ENCODE results near the gene HABP2. TPM values are rescaled to one million over a fixed set of nuclear protein-coding genes. Genes with fewer than 3 reads are reported as not detected.

Gene HABP2
- total and polyA plus RNA-seq, 2 experiments from 2014 or later: not detected

DNA sequence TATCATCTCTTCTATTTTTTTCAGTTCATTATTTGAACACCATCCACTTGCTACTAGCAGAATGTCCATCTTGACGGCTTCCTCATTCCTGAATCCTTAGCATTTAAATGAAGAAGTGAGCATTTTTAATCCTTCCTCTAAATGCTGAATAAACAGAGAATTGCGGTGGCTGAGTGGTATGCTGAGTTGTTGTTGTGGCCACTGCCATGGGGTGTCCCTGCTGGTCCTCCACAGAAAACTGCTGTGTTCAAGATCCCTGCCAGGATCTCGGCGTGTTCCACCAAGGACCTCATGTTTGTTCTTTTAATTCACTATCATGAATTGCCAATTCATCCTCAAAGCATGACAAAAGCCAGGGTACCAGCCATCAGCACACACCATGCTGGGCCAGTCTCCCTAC is 48.9 kb upstream of the HABP2 start:
- no peaks in the 10 kb centered on the region for H3K36me3 ChIP-seq (ENCODE audit: insufficient read depth)
- ATAC-seq (no peak), DNase-seq (ENCODE audit: low spot score) (no peak)
- H3K27me3 Mint-ChIP-seq (ENCODE audit: insufficient read depth, low read depth, poor library complexity): no peaks in the 10 kb centered on the region
- no peak overlapping the region for H3K27ac Mint-ChIP-seq
- 0 out of 2 replicates have a peak, but pooled peaks cover 13% of the 10 kb centered on the region for H3K9me2 ChIP-seq (ENCODE audit: insufficient read depth)
- H3F3A ChIP-seq (replicated peaks; ENCODE audit: low read depth): no peaks in the 10 kb centered on the region
- H3K27me3 ChIP-seq (ENCODE audit: insufficient read depth): no peaks in the 10 kb centered on the region
- H2AFZ ChIP-seq: no peak overlapping the region
- H4K20me1 ChIP-seq (replicated peaks; ENCODE audit: insufficient read depth): no peaks in the 10 kb centered on the region
- no peaks in the 10 kb centered on the region for H3K36me3 Mint-ChIP-seq (ENCODE audit: low read depth)
- no peak overlapping the region for H3K4me2 ChIP-seq
- H3K9me3 Mint-ChIP-seq: no peaks in the 10 kb centered on the region; the same call in 2 of the 3 replicates
- no peaks in the 10 kb centered on the region for H3K4me1 Mint-ChIP-seq
- H3K4me1 ChIP-seq (ENCODE audit: insufficient read depth): no peaks in the 10 kb centered on the region
- no peaks in the 10 kb centered on the region for H3K79me2 ChIP-seq (replicated peaks; ENCODE audit: insufficient read depth)
- TF ChIP-seq, protein P1, sequence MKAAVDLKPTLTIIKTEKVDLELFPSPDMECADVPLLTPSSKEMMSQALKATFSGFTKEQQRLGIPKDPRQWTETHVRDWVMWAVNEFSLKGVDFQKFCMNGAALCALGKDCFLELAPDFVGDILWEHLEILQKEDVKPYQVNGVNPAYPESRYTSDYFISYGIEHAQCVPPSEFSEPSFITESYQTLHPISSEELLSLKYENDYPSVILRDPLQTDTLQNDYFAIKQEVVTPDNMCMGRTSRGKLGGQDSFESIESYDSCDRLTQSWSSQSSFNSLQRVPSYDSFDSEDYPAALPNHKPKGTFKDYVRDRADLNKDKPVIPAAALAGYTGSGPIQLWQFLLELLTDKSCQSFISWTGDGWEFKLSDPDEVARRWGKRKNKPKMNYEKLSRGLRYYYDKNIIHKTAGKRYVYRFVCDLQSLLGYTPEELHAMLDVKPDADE (IDR thresholded peaks at IDR 0.05): no peak
- no peak for TF ChIP-seq STAT1 (IDR thresholded peaks at IDR 0.05; ENCODE audit: unreplicated experiment)
- H3K4me3 Mint-ChIP-seq: no peak overlapping the region
- no peak overlapping the region for H3K4me3 ChIP-seq
- H3K27ac ChIP-seq (ENCODE audit: low read depth): no peak overlapping the region

DNA sequence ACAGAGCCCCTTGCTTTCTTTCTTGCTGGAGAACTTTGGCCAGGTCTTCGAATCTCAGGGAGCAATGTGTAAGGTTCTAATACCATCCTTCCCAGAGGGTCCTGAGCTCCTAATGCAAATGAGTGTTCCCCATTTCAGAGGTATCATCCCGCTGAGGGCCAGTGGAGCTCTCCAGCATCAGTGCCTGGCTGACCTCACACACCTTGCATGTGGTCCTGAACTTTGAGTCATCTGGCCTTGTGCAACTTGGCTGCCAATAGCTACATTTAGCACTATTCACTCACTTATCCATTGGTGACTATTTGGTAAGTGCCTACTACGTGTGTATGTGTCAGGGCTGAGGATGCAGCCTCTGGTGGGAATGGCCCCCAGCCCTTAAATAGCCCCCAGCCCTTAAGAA is 48.4 kb upstream of the HABP2 start:
- Histone ChIP-seq H3K9me2 (ENCODE audit: insufficient read depth) (0 out of 2 replicates have a peak, but pooled peaks cover 13% of the 10 kb centered on the region), H3K4me2 (no peak overlapping the region), H2AFZ (no peak overlapping the region), H3K4me1 (ENCODE audit: insufficient read depth) (no peaks in the 10 kb centered on the region), H3F3A (replicated peaks; ENCODE audit: low read depth) (no peaks in the 10 kb centered on the region), H3K36me3 (ENCODE audit: insufficient read depth) (no peaks in the 10 kb centered on the region), H4K20me1 (replicated peaks; ENCODE audit: insufficient read depth) (no peaks in the 10 kb centered on the region), H3K79me2 (replicated peaks; ENCODE audit: insufficient read depth) (no peaks in the 10 kb centered on the region), H3K4me3 (no peak overlapping the region), H3K27ac (ENCODE audit: low read depth) (no peak overlapping the region), H3K27me3 (ENCODE audit: insufficient read depth) (no peaks in the 10 kb centered on the region)
- Mint-ChIP-seq H3K4me1 (no peaks in the 10 kb centered on the region), H3K36me3 (ENCODE audit: low read depth) (no peaks in the 10 kb centered on the region), H3K4me3 (no peak overlapping the region), H3K27ac (no peak overlapping the region), H3K27me3 (ENCODE audit: insufficient read depth, low read depth, poor library complexity) (no peaks in the 10 kb centered on the region), H3K9me3 (no peaks in the 10 kb centered on the region; the same call in 2 of the 3 replicates)
- no peak for ATAC-seq
- DNase-seq (ENCODE audit: low spot score): no peak
- TF ChIP-seq STAT1 (IDR thresholded peaks at IDR 0.05; ENCODE audit: unreplicated experiment): no peak
- TF ChIP-seq EZH2phosphoT487 (IDR thresholded peaks at IDR 0.05; ENCODE audit: unreplicated experiment): no peak
- TF ChIP-seq NANOG (IDR thresholded peaks at IDR 0.05; ENCODE audit: borderline replicate concordance): no peak
- no peak for TF ChIP-seq POLR2AphosphoS5 (IDR thresholded peaks at IDR 0.05; ENCODE audit: low read depth)
- TF ChIP-seq, protein P2, sequence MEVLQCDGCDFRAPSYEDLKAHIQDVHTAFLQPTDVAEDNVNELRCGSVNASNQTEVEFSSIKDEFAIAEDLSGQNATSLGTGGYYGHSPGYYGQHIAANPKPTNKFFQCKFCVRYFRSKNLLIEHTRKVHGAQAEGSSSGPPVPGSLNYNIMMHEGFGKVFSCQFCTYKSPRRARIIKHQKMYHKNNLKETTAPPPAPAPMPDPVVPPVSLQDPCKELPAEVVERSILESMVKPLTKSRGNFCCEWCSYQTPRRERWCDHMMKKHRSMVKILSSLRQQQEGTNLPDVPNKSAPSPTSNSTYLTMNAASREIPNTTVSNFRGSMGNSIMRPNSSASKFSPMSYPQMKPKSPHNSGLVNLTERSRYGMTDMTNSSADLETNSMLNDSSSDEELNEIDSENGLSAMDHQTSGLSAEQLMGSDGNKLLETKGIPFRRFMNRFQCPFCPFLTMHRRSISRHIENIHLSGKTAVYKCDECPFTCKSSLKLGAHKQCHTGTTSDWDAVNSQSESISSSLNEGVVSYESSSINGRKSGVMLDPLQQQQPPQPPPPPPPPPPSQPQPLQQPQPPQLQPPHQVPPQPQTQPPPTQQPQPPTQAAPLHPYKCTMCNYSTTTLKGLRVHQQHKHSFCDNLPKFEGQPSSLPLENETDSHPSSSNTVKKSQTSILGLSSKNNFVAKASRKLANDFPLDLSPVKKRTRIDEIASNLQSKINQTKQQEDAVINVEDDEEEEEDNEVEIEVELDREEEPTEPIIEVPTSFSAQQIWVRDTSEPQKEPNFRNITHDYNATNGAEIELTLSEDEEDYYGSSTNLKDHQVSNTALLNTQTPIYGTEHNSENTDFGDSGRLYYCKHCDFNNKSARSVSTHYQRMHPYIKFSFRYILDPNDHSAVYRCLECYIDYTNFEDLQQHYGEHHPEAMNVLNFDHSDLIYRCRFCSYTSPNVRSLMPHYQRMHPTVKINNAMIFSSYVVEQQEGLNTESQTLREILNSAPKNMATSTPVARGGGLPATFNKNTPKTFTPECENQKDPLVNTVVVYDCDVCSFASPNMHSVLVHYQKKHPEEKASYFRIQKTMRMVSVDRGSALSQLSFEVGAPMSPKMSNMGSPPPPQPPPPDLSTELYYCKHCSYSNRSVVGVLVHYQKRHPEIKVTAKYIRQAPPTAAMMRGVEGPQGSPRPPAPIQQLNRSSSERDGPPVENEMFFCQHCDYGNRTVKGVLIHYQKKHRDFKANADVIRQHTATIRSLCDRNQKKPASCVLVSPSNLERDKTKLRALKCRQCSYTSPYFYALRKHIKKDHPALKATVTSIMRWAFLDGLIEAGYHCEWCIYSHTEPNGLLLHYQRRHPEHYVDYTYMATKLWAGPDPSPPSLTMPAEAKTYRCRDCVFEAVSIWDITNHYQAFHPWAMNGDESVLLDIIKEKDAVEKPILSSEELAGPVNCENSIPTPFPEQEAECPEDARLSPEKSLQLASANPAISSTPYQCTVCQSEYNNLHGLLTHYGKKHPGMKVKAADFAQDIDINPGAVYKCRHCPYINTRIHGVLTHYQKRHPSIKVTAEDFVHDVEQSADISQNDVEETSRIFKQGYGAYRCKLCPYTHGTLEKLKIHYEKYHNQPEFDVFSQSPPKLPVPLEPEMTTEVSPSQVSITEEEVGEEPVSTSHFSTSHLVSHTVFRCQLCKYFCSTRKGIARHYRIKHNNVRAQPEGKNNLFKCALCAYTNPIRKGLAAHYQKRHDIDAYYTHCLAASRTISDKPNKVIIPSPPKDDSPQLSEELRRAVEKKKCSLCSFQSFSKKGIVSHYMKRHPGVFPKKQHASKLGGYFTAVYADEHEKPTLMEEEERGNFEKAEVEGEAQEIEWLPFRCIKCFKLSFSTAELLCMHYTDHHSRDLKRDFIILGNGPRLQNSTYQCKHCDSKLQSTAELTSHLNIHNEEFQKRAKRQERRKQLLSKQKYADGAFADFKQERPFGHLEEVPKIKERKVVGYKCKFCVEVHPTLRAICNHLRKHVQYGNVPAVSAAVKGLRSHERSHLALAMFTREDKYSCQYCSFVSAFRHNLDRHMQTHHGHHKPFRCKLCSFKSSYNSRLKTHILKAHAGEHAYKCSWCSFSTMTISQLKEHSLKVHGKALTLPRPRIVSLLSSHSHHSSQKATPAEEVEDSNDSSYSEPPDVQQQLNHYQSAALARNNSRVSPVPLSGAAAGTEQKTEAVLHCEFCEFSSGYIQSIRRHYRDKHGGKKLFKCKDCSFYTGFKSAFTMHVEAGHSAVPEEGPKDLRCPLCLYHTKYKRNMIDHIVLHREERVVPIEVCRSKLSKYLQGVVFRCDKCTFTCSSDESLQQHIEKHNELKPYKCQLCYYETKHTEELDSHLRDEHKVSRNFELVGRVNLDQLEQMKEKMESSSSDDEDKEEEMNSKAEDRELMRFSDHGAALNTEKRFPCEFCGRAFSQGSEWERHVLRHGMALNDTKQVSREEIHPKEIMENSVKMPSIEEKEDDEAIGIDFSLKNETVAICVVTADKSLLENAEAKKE (CRISPR knock-in tag; IDR thresholded peaks at IDR 0.05): no peak
- TF ChIP-seq JUNB (IDR thresholded peaks at IDR 0.05; ENCODE audit: unreplicated experiment): no peak
- TF ChIP-seq ZNF114 (CRISPR knock-in tag; IDR thresholded peaks at IDR 0.05): no peak
- TF ChIP-seq EZH2 (IDR thresholded peaks at IDR 0.05; ENCODE audit: low read depth, unreplicated experiment): no peak
- no peak for TF ChIP-seq CREB1 (CRISPR knock-in tag; IDR thresholded peaks at IDR 0.05; ENCODE audit: low read depth)
- TF ChIP-seq, protein P1 (IDR thresholded peaks at IDR 0.05): no peak
- TF ChIP-seq, protein P3, sequence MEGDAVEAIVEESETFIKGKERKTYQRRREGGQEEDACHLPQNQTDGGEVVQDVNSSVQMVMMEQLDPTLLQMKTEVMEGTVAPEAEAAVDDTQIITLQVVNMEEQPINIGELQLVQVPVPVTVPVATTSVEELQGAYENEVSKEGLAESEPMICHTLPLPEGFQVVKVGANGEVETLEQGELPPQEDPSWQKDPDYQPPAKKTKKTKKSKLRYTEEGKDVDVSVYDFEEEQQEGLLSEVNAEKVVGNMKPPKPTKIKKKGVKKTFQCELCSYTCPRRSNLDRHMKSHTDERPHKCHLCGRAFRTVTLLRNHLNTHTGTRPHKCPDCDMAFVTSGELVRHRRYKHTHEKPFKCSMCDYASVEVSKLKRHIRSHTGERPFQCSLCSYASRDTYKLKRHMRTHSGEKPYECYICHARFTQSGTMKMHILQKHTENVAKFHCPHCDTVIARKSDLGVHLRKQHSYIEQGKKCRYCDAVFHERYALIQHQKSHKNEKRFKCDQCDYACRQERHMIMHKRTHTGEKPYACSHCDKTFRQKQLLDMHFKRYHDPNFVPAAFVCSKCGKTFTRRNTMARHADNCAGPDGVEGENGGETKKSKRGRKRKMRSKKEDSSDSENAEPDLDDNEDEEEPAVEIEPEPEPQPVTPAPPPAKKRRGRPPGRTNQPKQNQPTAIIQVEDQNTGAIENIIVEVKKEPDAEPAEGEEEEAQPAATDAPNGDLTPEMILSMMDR (conservative IDR thresholded peaks at IDR 0.05; ENCODE audit: low read depth in 2 of 2): no peak
- no peak for TF ChIP-seq ZNF331 (CRISPR knock-in tag; IDR thresholded peaks at IDR 0.05; ENCODE audit: low read depth)

Data from GM23338 (cell line).